Gastroesophageal sphincter (tissue), 3 donors: ENCODE data around the gene ATOH7.

Experiments
- CTCF ChIP-seq, 4 experiments: fragments of 200-600 bp in 2 of 4; fragments of 450-650 bp in 2 of 4; sonication (generic) in 1 of 4; IDR thresholded peaks; one replicate each; pipeline ENCODE4 v1.5.1; 2017 to 2019; ENCODE audit warnings: antibody characterized with exemption in 4 of 4, mild to moderate bottlenecking in 2 of 4, moderate library complexity in 2 of 4
- POLR2A ChIP-seq, 2 donors: fragments of 450-650 bp; IDR thresholded peaks; one replicate each; pipeline ENCODE4 v1.6.1; 2017; ENCODE audit warnings: antibody characterized with exemption in 2 of 2, mild to moderate bottlenecking in 2 of 2, moderate library complexity in 1 of 2

- TF ChIP-seq CTCF (IDR thresholded peaks at IDR 0.05) (no peak), POLR2A (IDR thresholded peaks at IDR 0.05) (no peak)
Measured at GRCh38 chr10:68237173-68237572, 5.3 kb upstream of the ATOH7 start.
